ENCODE results near the gene PRCD. TPM values are rescaled to one million over a fixed set of nuclear protein-coding genes. Genes with fewer than 3 reads are reported as not detected.

PRCD gene
- total and polyA plus RNA-seq, 12 donors: 1.5 to 37.2 (median 5.0) TPM; not detected in 2

GRCh38 chr17:76568811-76569221 lies 29.0 kb downstream of the PRCD start:
- intact Hi-C loops (cut with DNase I): loop anchor here in 1 of 2 donors (10.0 kb wide), 2 partner anchors 56 to 146 kb away; partner anchors contain the start of gene MXRA7
- no peaks in the 10 kb centered on the region for H3K27me3 ChIP-seq
- H3K27ac ChIP-seq: no peak overlapping the region
- peaks cover 10 to 12% of the 10 kb centered on the region in 2 donors for H3K4me1 ChIP-seq (replicated peaks in 1 of 2)
- WGBS, 4 donors: 53 to 61% (median 58%) methylated on average over 14 to 19 of the region's 19 CpGs
- H3K9me3 ChIP-seq (replicated peaks in 1 of 3): no peaks in the 10 kb centered on the region
- TF ChIP-seq, protein P1, sequence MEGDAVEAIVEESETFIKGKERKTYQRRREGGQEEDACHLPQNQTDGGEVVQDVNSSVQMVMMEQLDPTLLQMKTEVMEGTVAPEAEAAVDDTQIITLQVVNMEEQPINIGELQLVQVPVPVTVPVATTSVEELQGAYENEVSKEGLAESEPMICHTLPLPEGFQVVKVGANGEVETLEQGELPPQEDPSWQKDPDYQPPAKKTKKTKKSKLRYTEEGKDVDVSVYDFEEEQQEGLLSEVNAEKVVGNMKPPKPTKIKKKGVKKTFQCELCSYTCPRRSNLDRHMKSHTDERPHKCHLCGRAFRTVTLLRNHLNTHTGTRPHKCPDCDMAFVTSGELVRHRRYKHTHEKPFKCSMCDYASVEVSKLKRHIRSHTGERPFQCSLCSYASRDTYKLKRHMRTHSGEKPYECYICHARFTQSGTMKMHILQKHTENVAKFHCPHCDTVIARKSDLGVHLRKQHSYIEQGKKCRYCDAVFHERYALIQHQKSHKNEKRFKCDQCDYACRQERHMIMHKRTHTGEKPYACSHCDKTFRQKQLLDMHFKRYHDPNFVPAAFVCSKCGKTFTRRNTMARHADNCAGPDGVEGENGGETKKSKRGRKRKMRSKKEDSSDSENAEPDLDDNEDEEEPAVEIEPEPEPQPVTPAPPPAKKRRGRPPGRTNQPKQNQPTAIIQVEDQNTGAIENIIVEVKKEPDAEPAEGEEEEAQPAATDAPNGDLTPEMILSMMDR (IDR thresholded peaks at IDR 0.05): no peak
- no peak for TF ChIP-seq POLR2A (IDR thresholded peaks at IDR 0.05)
- peaks cover 0 to 13% of the 10 kb centered on the region in 2 donors for H3K36me3 ChIP-seq (replicated peaks in 1 of 2)
- no peak for DNase-seq
- no peak overlapping the region for H3K4me3 ChIP-seq

- TF ChIP-seq, protein P1 (IDR thresholded peaks at IDR 0.05): peak in 1 of 6 experiments; percentile 11
- TF ChIP-seq POLR2A (IDR thresholded peaks at IDR 0.05): peak in 1 of 2 donors; percentile 74
- intact Hi-C loops (cut with DNase I): loop anchor here in 1 of 2 donors (10.0 kb wide), 2 partner anchors 55 to 145 kb away; partner anchors contain the start of gene MXRA7
- Histone ChIP-seq H3K36me3 (replicated peaks in 1 of 2) (peaks cover 0 to 7% of the 10 kb centered on the region in 2 donors), H3K27me3 (no peaks in the 10 kb centered on the region), H3K9me3 (replicated peaks in 1 of 3) (no peaks in the 10 kb centered on the region), H3K27ac (peak overlapping the region in 3 of 5 donors; percentile 37 to 62 (median 54)), H3K4me3 (no peak overlapping the region), H3K4me1 (replicated peaks in 1 of 2) (peaks cover 10 to 12% of the 10 kb centered on the region in 2 donors)
- 38 to 52% (median 44%) methylated on average over 14 to 18 of the region's 18 CpGs for WGBS, 4 donors
- DNase-seq: peak; percentile 74 to 91 (median 89)
Observed at GRCh38 chr17:76569607-76570279, 29.9 kb downstream of the PRCD start.

DNA sequence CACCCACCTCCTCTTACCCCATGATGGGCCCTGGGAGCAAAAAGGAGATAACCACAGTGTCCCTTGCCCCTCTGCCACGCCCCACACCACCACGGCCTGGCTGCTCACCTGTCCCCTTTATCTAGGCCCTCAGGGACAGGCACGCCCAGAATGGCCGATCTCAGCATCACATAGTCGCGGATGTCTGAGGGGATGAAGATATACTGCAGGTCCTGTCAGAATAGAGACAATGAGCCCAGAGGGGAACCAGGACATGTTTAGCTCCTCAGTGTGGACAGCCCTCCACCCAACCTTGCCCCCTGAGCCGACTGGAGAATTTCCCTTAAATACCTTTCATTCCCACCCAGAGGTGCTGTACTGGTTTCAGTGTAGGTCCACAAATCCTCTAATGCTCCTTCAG lies 30.6 kb downstream of the PRCD start:
- H3K27me3 ChIP-seq: no peaks in the 10 kb centered on the region
- TF ChIP-seq, protein P1 (IDR thresholded peaks at IDR 0.05): no peak
- no peak for TF ChIP-seq POLR2A (IDR thresholded peaks at IDR 0.05)
- H3K36me3 ChIP-seq (replicated peaks in 1 of 2): peaks cover 0 to 2% of the 10 kb centered on the region in 2 donors
- H3K4me1 ChIP-seq (replicated peaks in 1 of 2): peaks cover 10 to 12% of the 10 kb centered on the region in 2 donors
- peak overlapping the region in 3 of 5 donors; percentile 32 to 62 (median 54) for H3K27ac ChIP-seq
- DNase-seq: no peak
- intact Hi-C loops (cut with DNase I): no loop called here
- 90 to 94% (median 91%) methylated on average over 6 to 7 of the region's 7 CpGs for WGBS, 4 donors
- no peak overlapping the region for H3K4me3 ChIP-seq
- no peaks in the 10 kb centered on the region for H3K9me3 ChIP-seq (replicated peaks in 1 of 3)

DNA sequence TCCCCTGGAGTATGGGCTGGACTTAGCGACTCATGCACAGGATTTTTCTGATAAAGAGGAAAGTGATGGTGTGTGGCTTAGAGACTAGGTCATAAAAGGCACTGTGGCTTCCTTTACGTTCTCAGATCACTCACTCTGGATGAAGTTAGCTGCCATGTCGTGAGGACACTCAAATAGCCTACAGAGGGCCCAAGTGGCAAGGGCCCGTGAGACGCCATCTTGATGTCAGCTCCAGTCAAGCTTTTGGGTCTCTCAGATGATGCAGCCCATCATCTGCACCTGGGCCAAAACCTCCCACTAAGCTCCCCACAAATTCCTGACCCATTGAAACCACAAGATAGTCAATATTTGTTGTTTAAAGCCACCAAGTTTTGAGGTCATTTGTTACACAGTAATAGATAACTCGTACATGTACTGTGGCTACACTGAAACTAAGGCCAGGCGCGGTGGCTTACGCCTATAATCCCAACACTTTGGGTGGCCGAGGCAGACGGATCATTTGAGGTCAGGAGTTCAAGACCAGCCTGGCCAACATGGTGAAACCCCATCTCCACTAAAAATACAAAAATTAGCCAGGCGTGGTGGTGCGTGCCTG lies 31.1 kb downstream of the PRCD start:
- Histone ChIP-seq H3K27ac (no peak overlapping the region), H3K27me3 (no peaks in the 10 kb centered on the region), H3K36me3 (replicated peaks in 1 of 2) (no peaks in the 10 kb centered on the region), H3K4me3 (no peak overlapping the region), H3K9me3 (replicated peaks in 1 of 3) (no peaks in the 10 kb centered on the region), H3K4me1 (replicated peaks in 1 of 2) (peaks cover 10 to 12% of the 10 kb centered on the region in 2 donors)
- intact Hi-C loops (cut with DNase I): no loop called here
- no peak for DNase-seq
- WGBS, 4 donors: 91 to 98% (median 96%) methylated on average over 10 to 13 of the region's 13 CpGs
- TF ChIP-seq POLR2A (IDR thresholded peaks at IDR 0.05): no peak
- TF ChIP-seq, protein P1 (IDR thresholded peaks at IDR 0.05): no peak

Data from adrenal gland (tissue), 12 donors.